C4-2B (cell line): ENCODE data around the gene SASH1.
A peak's percentile ranks its signal among the peaks of the same experiment; 100 is the strongest.

Experiments used
- H3K27ac ChIP-seq: fragments of 450-650 bp; 2 replicates; pipeline ENCODE4 v1.5.1; 2017
- CTCF ChIP-seq: fragments of 450-650 bp; conservative IDR thresholded peaks from 2 replicates; pipeline ENCODE4 v1.5.1; 2017; ENCODE audit warnings: mild to moderate bottlenecking
- ZFX ChIP-seq: fragments of 450-650 bp; IDR thresholded peaks from 2 replicates; pipeline ENCODE4 v1.6.1; 2017

SASH1 gene

GRCh38 chr6:148518511-148519156 is 176.0 kb downstream of the SASH1 start:
- TF ChIP-seq ZFX (no peak), CTCF (no peak)
- H3K27ac ChIP-seq, result no peak overlapping the region; the same call in 1 of the 2 replicates

- no peak for TF ChIP-seq ZFX
- TF ChIP-seq CTCF, result no peak
- peak overlapping the region; percentile 20; the same call in 1 of the 2 replicates for H3K27ac ChIP-seq
These were observed 177.6 kb downstream of the SASH1 start for GRCh38 chr6:148520109-148520841.

- no peak overlapping the region for H3K27ac ChIP-seq
- TF ChIP-seq ZFX (no peak), CTCF (no peak)
These were observed 178.5 kb downstream of the SASH1 start for GRCh38 chr6:148521158-148521557.

GRCh38 chr6:148521586-148521985 is 178.9 kb downstream of the SASH1 start:
- no peak for TF ChIP-seq ZFX
- no peak for TF ChIP-seq CTCF
- H3K27ac ChIP-seq, result no peak overlapping the region

GRCh38 chr6:148523048-148523447 is 180.4 kb downstream of the SASH1 start:
- no peak overlapping the region for H3K27ac ChIP-seq
- TF ChIP-seq CTCF, result no peak
- no peak for TF ChIP-seq ZFX

- TF ChIP-seq CTCF, result no peak
- no peak for TF ChIP-seq ZFX
- H3K27ac ChIP-seq, result no peak overlapping the region
These were observed 180.9 kb downstream of the SASH1 start for GRCh38 chr6:148523551-148523950.

- TF ChIP-seq ZFX (no peak), CTCF (no peak)
- no peak overlapping the region for H3K27ac ChIP-seq
These were observed 181.8 kb downstream of the SASH1 start for GRCh38 chr6:148524471-148524882.
